HG03378 (cell line): ENCODE measurements around the gene ARPC4.
"Not testable (repeated sequence)": the region's sequence is repeated elsewhere in the genome, so short reads cannot be mapped to it uniquely, and the experiment has no call there.

ENCODE experiments used
- ATAC-seq: cut with Tn5 transposase; IDR thresholded peaks from one replicate; pipeline ENCODE4 v1.9.1; 2021; ENCODE audit warnings: mild to moderate bottlenecking, moderate library complexity; ENCODE audit not compliant: unreplicated experiment

Gene ARPC4

GRCh38 chr3:9851383-9851782 lies 58.5 kb downstream of the ARPC4 start:
- ATAC-seq, result not testable (repeated sequence)

GRCh38 chr3:9851926-9852325 lies 59.0 kb downstream of the ARPC4 start:
- ATAC-seq, result not testable (repeated sequence)

- ATAC-seq, result no peak
Observed at GRCh38 chr3:9852528-9852927, 59.6 kb downstream of the ARPC4 start.

GRCh38 chr3:9854291-9854940 lies 61.5 kb downstream of the ARPC4 start:
- not testable (repeated sequence) for ATAC-seq

- no peak for ATAC-seq
Observed at GRCh38 chr3:9855594-9855993, 62.7 kb downstream of the ARPC4 start.
